Mucosa of rectum (tissue), 2 donors: ENCODE data around the gene RASAL1.

ENCODE experiments used
- H3K27ac ChIP-seq, 2 donors: one replicate each; pipeline ENCODE4 v1.7.0; 2013; ENCODE audit warnings: inconsistent platforms in 2 of 2, low read depth in 2 of 2, low read length in 2 of 2
- H3K27me3 ChIP-seq, 2 donors: one replicate each; pipeline ENCODE4 v1.7.0; 2013; ENCODE audit warnings: low read length in 2 of 2; ENCODE audit not compliant: control insufficient read depth in 2 of 2, insufficient read depth in 2 of 2
- H3K36me3 ChIP-seq, 2 donors: one replicate each; pipeline ENCODE4 v1.7.0; 2013; ENCODE audit warnings: low read length in 2 of 2; ENCODE audit not compliant: control insufficient read depth in 2 of 2, insufficient read depth in 2 of 2
- H3K4me1 ChIP-seq, 2 donors: one replicate each; pipeline ENCODE4 v1.7.0; 2013; ENCODE audit warnings: low read length in 2 of 2, mild to moderate bottlenecking in 1 of 2; ENCODE audit not compliant: control insufficient read depth in 2 of 2, insufficient read depth in 2 of 2
- H3K4me3 ChIP-seq, 2 donors: one replicate each; pipeline ENCODE4 v1.7.0; 2013; ENCODE audit warnings: low read length in 2 of 2
- H3K9ac ChIP-seq, 2 donors: one replicate each; pipeline ENCODE4 v1.7.0; 2013; ENCODE audit warnings: low read length in 2 of 2, low read depth in 1 of 2, mild to moderate bottlenecking in 1 of 2
- H3K9me3 ChIP-seq, 2 donors: one replicate each; pipeline ENCODE4 v1.7.0; 2013; ENCODE audit warnings: low read length in 2 of 2; ENCODE audit not compliant: control insufficient read depth in 2 of 2
- donor health status: healthy.
- donor health status: Normal muscosa, but diverticular disease.

The RASAL1 gene

DNA sequence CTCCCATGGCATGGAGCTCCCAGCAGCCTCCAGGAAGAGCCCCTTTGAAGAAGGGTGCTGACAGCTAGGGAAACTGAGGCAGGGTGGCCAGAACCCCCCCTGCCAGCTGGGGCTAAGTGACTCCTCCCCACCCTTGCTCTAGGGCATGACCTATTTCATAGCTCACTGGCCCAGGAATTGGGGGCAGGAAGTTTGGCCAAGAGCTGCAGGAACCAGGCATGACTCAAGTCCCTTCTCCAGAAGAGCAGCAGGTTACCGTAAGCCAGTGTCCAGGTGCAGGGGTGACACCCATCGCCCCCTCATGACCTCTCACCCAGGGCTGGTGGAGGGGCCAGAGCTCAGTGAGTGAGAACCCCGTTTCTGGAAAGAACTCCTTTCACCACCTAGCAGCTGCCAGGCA is 1.9 kb downstream of the RASAL1 start:
- Histone ChIP-seq H3K36me3 (no peaks in the 10 kb centered on the region), H3K9ac (no peak overlapping the region), H3K9me3 (no peaks in the 10 kb centered on the region), H3K27me3 (no peaks in the 10 kb centered on the region), H3K4me3 (no peak overlapping the region), H3K4me1 (peaks cover 9 to 19% of the 10 kb centered on the region in 2 donors), H3K27ac (no peak overlapping the region)

DNA sequence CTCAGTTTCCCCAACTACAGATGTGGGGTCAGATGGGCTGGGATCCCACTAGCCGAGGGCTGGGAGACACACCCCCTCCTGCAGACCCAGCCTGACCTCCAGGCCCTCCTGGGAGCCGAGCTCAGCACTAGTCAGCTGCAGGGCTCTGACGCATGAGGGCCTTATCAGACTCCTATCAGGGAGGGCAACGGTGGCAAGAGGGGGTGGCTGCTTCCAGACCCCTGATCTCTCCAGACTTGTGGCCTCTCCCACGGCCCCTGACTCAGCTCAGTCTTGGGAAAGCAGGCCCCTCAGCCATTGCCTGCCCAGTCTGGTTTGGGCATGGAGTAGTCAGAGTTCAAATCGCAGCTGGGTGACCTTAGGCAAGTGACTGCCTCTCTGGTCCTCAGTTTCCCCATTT is 2.5 kb downstream of the RASAL1 start:
- Histone ChIP-seq H3K27me3 (no peaks in the 10 kb centered on the region), H3K4me3 (no peak overlapping the region), H3K9ac (no peak overlapping the region), H3K9me3 (no peaks in the 10 kb centered on the region), H3K36me3 (no peaks in the 10 kb centered on the region), H3K4me1 (peaks cover 9 to 19% of the 10 kb centered on the region in 2 donors), H3K27ac (no peak overlapping the region)

DNA sequence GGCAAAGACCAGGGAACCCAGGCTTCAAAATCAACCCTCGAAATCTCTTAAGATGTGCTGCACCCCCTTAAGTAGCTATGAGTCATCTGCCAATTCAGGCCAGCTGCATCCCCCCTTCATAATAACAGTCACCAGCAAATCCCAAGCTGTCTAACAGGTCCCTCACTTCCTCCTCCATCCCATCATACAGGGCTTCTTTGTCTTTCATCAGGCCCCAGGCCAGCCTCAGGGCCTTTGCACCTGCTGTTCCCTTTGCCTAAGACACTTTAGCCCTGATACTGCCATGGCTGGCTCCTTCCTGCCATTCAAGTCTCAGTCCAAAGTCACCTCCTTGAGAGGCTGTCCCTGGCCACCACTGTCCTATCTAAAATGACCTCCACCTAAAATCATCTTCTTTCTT is 4.0 kb downstream of the RASAL1 start:
- Histone ChIP-seq H3K27ac (no peak overlapping the region), H3K4me3 (no peak overlapping the region), H3K4me1 (peaks cover 7 to 13% of the 10 kb centered on the region in 2 donors), H3K9me3 (no peaks in the 10 kb centered on the region), H3K27me3 (no peaks in the 10 kb centered on the region), H3K36me3 (no peaks in the 10 kb centered on the region), H3K9ac (no peak overlapping the region)

DNA sequence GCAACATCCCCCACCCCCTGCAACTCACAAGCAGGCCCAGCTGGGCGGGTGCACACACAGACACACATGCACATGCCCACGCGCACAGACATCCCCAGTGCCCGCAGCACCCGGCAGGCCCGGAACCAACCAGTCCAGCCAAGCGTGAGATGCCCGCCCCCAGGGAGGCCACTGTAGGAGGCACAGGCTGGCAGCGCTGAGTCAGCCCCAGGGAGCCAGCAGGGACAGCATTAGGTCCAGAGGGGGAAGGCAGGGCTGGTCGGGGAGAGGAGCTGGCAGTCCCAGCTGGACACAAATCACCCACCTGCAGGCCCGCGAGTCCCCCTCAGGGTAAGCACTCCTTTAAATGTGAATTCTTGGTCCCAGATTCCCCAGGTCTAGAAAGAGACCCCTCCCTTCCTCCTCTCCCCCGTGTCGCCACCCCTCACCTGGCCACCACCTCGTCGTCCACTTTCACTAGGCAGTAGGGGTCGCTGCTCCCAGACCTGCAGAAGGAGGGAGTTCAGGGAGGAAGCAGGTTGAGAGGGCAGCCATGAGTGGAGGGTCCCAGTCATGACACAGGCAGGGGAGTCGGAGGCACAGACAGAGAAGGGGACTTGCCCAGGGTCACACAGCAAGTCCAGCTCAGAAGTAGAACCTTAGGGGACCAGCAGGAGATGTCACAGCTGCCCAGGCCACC is 5.0 kb downstream of the RASAL1 start:
- Histone ChIP-seq H3K27me3 (no peaks in the 10 kb centered on the region), H3K9me3 (no peaks in the 10 kb centered on the region), H3K4me1 (peaks cover 0 to 5% of the 10 kb centered on the region in 2 donors), H3K27ac (no peak overlapping the region), H3K9ac (no peak overlapping the region), H3K4me3 (no peak overlapping the region), H3K36me3 (no peaks in the 10 kb centered on the region)

DNA sequence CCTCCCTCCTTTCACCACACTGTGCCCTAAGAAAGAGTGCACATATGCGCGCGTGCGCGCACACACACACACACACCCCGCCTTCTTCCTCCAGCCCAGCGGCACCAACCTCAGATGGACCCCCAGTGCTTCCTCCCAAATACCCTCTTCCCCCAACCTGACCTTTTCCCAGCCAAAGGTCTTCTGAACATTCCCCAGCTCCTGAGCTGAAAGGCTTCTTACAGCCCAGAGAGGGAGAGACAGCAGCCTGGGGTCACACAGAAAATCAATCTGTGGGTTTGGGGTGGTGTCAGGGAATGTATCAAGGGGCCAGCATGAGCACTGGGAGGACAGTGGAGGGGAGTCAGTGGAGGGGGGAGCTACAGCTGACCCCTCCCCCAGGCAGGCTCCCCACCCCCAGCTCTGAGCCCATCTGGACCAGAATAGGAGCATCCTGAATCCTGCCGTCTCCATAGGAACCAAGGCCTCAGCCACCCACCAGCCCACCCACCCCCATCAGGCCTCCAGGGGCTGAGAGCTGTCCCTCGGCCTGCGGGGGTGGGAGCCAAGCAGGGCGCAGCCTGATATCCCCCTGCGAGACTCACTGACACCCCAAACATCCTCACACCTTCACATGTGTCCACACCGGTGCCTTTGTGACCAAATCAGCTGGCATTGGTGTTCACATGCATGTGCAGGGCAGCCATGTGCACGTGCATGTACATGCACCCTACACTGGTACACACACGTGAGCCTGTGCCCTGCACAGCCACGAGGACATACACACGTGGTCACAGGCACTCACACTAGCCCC is 5.7 kb downstream of the RASAL1 start:
- Histone ChIP-seq H3K4me3 (no peak overlapping the region), H3K27me3 (no peaks in the 10 kb centered on the region), H3K27ac (no peak overlapping the region), H3K36me3 (no peaks in the 10 kb centered on the region), H3K9me3 (no peaks in the 10 kb centered on the region), H3K4me1 (peaks cover 0 to 4% of the 10 kb centered on the region in 2 donors), H3K9ac (no peak overlapping the region)

DNA sequence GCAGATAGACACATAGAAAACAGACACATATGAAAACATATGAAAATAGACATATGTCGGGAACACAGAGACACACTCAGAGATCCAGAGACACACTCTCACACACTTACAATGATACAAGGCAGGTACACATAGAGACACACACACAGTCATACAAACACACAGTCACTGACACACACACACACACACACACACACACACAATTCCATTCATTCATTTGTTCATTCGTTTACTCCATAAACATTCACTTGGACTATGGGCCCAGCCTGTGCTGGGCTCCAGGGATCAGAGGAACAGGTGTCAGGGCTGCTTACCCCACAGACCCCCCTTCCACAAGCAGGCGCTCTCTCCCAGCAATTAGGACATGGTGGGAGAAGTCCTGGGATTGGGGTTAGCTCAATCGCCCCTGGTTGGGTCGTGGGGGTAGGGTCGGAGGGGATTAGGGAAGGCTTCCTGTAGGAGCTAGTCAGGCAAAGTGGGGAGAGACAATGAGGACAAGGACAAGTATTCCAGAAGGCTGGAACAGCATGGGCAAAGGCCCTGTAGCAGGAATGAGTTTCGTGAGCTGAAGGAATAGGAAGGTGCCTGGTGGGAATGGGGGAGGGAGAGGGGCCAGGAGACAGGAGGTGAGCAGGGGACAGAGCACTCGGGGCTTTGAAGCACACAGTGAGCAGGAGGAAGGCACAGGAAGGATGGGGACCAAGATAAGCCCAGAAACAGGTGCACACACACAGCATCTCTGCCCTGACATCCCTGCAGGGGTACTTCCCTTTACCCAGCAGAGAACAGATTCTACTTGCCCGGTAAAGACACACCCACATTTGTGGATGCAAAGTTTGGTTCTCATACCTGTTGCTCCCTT is 6.5 kb downstream of the RASAL1 start:
- no peak overlapping the region for H3K4me3 ChIP-seq
- H3K4me1 ChIP-seq = no peaks in the 10 kb centered on the region
- H3K9ac ChIP-seq = no peak overlapping the region
- H3K36me3 ChIP-seq = no peaks in the 10 kb centered on the region
- H3K27ac ChIP-seq = no peak overlapping the region
- H3K27me3 ChIP-seq = no peaks in the 10 kb centered on the region
- no peaks in the 10 kb centered on the region for H3K9me3 ChIP-seq

DNA sequence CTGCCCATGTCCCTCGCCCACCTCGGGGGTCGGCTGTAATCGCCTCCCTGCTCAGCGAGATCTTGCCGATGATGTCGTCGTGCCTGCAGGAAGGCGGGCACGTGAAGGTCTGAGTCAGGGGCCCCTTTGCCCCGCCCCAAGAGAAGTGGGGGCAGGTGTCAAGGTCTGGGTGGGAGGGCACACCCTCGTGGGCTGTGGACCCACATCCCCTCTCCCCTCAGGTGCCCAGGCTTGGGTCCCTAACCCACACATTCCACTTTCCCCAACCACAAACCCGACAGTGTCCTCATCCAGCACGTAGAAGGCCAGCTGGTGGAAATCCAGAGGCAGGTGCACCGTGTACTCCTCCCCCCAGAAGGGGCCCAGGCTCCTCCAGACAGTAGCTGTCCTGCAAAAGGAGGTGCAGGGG is 7.8 kb downstream of the RASAL1 start:
- H3K4me1 ChIP-seq = no peaks in the 10 kb centered on the region
- no peak overlapping the region for H3K9ac ChIP-seq
- H3K27ac ChIP-seq = no peak overlapping the region
- no peaks in the 10 kb centered on the region for H3K27me3 ChIP-seq
- H3K4me3 ChIP-seq = no peak overlapping the region
- no peaks in the 10 kb centered on the region for H3K9me3 ChIP-seq
- H3K36me3 ChIP-seq = no peaks in the 10 kb centered on the region

DNA sequence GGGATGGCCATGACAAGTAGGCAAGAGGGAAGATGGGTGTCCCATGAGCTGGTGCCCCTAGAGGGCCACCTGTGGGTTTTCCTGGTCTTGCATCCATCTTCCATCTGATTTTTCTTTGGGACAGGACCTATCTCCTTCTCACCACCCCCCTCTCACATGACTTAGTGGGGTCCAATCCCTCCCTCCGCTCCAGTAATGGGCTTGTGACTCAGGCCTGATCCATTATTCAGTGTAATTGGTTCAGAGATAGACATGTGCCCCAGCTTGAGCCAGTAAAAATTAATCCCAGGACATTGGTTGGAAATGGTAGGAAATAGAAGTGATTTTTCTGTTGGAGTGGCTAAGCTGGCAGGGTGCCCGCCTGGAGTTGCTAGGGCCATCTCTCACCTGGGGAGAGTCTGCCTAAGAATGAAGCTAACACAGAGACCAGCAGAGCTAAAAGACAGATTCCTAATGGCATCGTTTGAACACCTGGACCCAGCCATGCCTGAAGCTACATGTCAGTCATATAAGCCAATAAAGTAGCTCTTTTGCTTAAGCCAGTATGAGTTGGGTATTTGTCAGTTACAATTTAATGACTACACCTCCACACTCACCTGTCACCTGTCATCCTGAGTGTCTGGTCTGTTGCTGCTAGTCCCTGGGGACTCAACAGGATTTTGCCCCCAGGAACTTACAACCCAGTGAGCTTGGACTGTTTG is 14.7 kb downstream of the RASAL1 start:
- no peak overlapping the region for H3K27ac ChIP-seq
- no peaks in the 10 kb centered on the region for H3K9me3 ChIP-seq
- H3K4me1 ChIP-seq = no peaks in the 10 kb centered on the region
- H3K9ac ChIP-seq = no peak overlapping the region
- no peaks in the 10 kb centered on the region for H3K36me3 ChIP-seq
- no peak overlapping the region for H3K4me3 ChIP-seq
- no peaks in the 10 kb centered on the region for H3K27me3 ChIP-seq

DNA sequence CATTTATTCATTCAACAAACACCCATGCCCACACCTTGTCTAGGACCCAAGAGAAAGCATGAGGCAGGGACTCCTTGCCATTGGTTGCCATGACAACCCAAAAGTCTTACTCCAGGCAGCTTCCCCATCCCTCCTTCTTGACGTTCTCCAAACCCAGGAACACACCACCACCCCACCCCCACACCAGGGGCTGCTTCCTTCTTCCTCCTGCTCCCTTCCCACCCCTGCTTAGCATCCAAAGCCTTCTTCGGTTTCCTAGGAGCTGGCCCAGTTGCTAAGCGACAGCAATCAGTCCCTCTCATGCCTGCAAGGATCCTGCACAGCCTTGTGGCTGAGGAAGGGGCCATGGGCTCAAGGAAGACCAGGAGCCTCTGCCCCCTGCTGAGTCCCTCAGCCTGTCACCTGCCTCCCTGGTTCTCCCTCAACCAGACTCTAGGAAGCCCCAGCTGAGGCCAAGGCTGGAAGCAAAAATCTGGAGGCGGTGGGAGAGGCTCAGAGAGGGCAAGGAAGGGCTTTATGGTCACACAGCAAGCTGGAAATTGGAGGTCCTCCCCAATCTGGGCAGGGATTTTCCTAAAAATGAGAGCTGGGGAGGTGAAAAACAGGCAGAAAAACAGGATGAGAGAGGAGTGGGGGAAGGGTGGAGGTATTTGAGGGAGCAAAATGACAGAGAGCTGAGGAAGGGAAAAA is 15.4 kb downstream of the RASAL1 start:
- H3K9me3 ChIP-seq = no peaks in the 10 kb centered on the region
- H3K27ac ChIP-seq = no peak overlapping the region
- H3K4me1 ChIP-seq = no peaks in the 10 kb centered on the region
- no peaks in the 10 kb centered on the region for H3K36me3 ChIP-seq
- no peaks in the 10 kb centered on the region for H3K27me3 ChIP-seq
- no peak overlapping the region for H3K4me3 ChIP-seq
- H3K9ac ChIP-seq = no peak overlapping the region
